Lung (tissue), 12 donors: Measurements from ENCODE around the gene SERPINB2. TPM values are rescaled to one million over a fixed set of nuclear protein-coding genes. Genes with fewer than 3 reads are reported as not detected.

Source experiments
- ATAC-seq: fragments of 200-7000 bp; cut with Tn5 transposase; one replicate; pipeline ENCODE4 v1.9.1; 2020; ENCODE audit warnings: moderate number of reproducible peaks; ENCODE audit not compliant: insufficient read depth, low FRiP score
- DNase-seq, 3 donors: peaks; one replicate each; pipeline ENCODE4 v3.0.0-alpha.2; 2013 to 2017
- H3K27ac ChIP-seq, 2 donors: one replicate each; pipeline ENCODE4 v1.5.1; 2013; ENCODE audit warnings: mild to moderate bottlenecking in 2 of 2, moderate library complexity in 2 of 2, control low read depth in 1 of 2, inconsistent platforms in 1 of 2, low read depth in 1 of 2, low read length in 1 of 2
- H3K27me3 ChIP-seq, 3 donors: one replicate each; pipeline ENCODE4 v1.5.1; 2013; ENCODE audit warnings: low read length in 2 of 3; ENCODE audit not compliant: control insufficient read depth in 3 of 3, insufficient read depth in 3 of 3
- H3K36me3 ChIP-seq, 4 donors: one replicate each; pipeline ENCODE4 v1.5.1; 2013; ENCODE audit warnings: low read length in 4 of 4, mild to moderate bottlenecking in 1 of 4, moderate library complexity in 1 of 4; ENCODE audit not compliant: control insufficient read depth in 4 of 4, insufficient read depth in 4 of 4
- H3K4me1 ChIP-seq, 5 donors: one replicate each; pipeline ENCODE4 v1.5.1; 2013; ENCODE audit warnings: low read length in 5 of 5, mild to moderate bottlenecking in 2 of 5, moderate library complexity in 1 of 5; ENCODE audit not compliant: control insufficient read depth in 5 of 5, insufficient read depth in 5 of 5
- H3K4me3 ChIP-seq: one replicate; pipeline ENCODE4 v1.5.1; 2013; ENCODE audit warnings: mild to moderate bottlenecking, control low read depth, moderate library complexity
- H3K9ac ChIP-seq, 2 donors: one replicate each; pipeline ENCODE4 v1.5.1; 2013; ENCODE audit warnings: low read length in 2 of 2, control low read depth in 1 of 2; ENCODE audit not compliant: insufficient read depth in 1 of 2
- H3K9me3 ChIP-seq, 4 donors: one replicate each; pipeline ENCODE4 v1.5.1; 2013; ENCODE audit warnings: low read length in 3 of 4, mild to moderate bottlenecking in 1 of 4, moderate library complexity in 1 of 4; ENCODE audit not compliant: control insufficient read depth in 4 of 4, insufficient read depth in 3 of 4
- WGBS, 2 donors: extraction: QIAGEN DNeasy Blood & Tissue Kit; methylation state at CpG; one replicate each; pipeline ENCODE4 v1.1.7; 2013; 5-methylcytosine and 5-hydroxymethylcytosine counted together
- polyA plus RNA-seq, 2 donors: library from polyadenylated mRNA; stranded (reverse); fragments of 200-250 nt; gene quantifications; one replicate each; pipeline ENCODE4 v1.2.1, GENCODE V29; 2013
- total RNA-seq, 2 donors: library from RNA; depleted of rRNA in 1 of 2; stranded (reverse); fragments of >200 nt in 1 of 2; gene quantifications; one replicate each; pipeline ENCODE4 v1.2.1, GENCODE V29; 2014 to 2021
- TF ChIP-seq, protein P1 (sequence below): IDR thresholded peaks from 2 replicates; pipeline ENCODE4 v1.5.1; 2012; ENCODE audit warnings: mild to moderate bottlenecking; ENCODE audit errors: control extremely low read depth, extremely low read depth
- donor health status: control.
- donor health status: control.
- donor health status: Bipolar disorder and iron deficiency.
- donor health status: healthy.
- donor health status: DM: yes; HTN: yes; CAD: no.

Gene SERPINB2
- total and polyA plus RNA-seq, 4 donors: 1.3 to 14.5 (median 2.8) TPM

- H3K27ac ChIP-seq: no peak overlapping the region
- H3K4me1 ChIP-seq: no peaks in the 10 kb centered on the region
- H3K27me3 ChIP-seq: peaks cover 0 to 3% (median 0%) of the 10 kb centered on the region in 3 donors
- no peak for ATAC-seq
- TF ChIP-seq, protein P1, sequence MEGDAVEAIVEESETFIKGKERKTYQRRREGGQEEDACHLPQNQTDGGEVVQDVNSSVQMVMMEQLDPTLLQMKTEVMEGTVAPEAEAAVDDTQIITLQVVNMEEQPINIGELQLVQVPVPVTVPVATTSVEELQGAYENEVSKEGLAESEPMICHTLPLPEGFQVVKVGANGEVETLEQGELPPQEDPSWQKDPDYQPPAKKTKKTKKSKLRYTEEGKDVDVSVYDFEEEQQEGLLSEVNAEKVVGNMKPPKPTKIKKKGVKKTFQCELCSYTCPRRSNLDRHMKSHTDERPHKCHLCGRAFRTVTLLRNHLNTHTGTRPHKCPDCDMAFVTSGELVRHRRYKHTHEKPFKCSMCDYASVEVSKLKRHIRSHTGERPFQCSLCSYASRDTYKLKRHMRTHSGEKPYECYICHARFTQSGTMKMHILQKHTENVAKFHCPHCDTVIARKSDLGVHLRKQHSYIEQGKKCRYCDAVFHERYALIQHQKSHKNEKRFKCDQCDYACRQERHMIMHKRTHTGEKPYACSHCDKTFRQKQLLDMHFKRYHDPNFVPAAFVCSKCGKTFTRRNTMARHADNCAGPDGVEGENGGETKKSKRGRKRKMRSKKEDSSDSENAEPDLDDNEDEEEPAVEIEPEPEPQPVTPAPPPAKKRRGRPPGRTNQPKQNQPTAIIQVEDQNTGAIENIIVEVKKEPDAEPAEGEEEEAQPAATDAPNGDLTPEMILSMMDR: peak; percentile 0
- DNase-seq: peak in 2 of 3 donors; percentile 11 to 14
- no peaks in the 10 kb centered on the region for H3K9me3 ChIP-seq
- no peak overlapping the region for H3K9ac ChIP-seq
- no peaks in the 10 kb centered on the region for H3K36me3 ChIP-seq
- H3K4me3 ChIP-seq: no peak overlapping the region
- WGBS, 2 donors: 24 to 32% methylated on average over 4 of the region's 4 CpGs
These were observed 37.5 kb upstream of the SERPINB2 start for GRCh38 chr18:63850020-63850419.

DNA sequence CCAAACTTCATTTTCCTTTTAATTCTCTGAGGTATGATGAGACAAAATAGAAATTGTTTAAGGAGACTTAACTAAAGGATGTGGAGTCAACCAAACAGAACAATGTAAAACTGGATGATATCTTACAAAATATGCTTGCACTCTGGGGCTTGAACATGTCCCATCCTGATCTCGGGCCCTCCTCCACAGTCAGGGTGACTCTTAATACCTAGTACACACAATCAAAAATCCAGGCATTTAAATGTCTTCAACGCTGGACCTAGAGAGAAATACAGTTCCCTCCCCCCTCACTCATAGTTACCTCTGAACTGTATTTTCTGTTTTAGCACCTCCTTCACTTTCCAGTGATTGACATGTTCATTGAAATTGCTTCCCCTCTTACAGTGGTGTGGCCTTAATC, 36.9 kb upstream of the SERPINB2 start:
- no peak for DNase-seq
- peaks cover 0 to 3% (median 0%) of the 10 kb centered on the region in 4 donors for H3K9me3 ChIP-seq
- H3K36me3 ChIP-seq: no peaks in the 10 kb centered on the region
- no peak for ATAC-seq
- peaks cover 0 to 3% (median 0%) of the 10 kb centered on the region in 3 donors for H3K27me3 ChIP-seq
- no peak overlapping the region for H3K9ac ChIP-seq
- no peak overlapping the region for H3K27ac ChIP-seq
- TF ChIP-seq, protein P1: no peak
- 66 to 85% methylated on average over 2 of the region's 2 CpGs for WGBS, 2 donors
- no peak overlapping the region for H3K4me3 ChIP-seq
- H3K4me1 ChIP-seq: no peaks in the 10 kb centered on the region

DNA sequence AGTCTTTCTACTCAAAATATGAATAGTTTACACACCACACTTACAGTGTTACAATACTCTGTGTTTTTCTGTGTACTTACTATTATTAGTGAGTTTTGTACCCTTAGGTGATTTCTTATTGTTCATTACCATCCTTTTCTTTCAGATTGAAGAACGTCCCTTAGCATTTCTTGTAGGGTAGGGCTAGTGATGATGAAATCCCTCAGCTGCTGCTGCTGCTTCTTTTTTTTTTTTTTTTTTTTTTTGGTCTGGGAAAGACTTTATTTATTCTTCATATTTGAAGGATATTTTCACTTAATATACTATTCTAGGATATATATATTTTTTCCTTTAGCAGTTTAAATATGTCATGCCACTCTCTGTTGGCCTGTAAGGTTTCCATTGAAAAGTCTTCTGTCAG, 29.0 kb upstream of the SERPINB2 start:
- DNase-seq: no peak
- Histone ChIP-seq H3K9ac (no peak overlapping the region), H3K4me3 (no peak overlapping the region), H3K27me3 (no peaks in the 10 kb centered on the region), H3K9me3 (peaks cover 0 to 6% (median 1%) of the 10 kb centered on the region in 4 donors), H3K4me1 (no peaks in the 10 kb centered on the region), H3K36me3 (no peaks in the 10 kb centered on the region), H3K27ac (no peak overlapping the region)
- WGBS, 2 donors: 14 to 29% methylated on average over 1 of the region's 1 CpG
- TF ChIP-seq, protein P1: no peak
- ATAC-seq: no peak
